ENCODE results near the gene SPDYC. TPM values are rescaled to one million over a fixed set of nuclear protein-coding genes. Genes with fewer than 3 reads are reported as not detected.

Gene SPDYC
- total RNA-seq, 1 experiment from 2014 or later, result not detected

GRCh38 chr11:65167656-65168055, 2.4 kb upstream of the SPDYC start:
- no peak for DNase-seq (ENCODE audit: low read depth)

DNA sequence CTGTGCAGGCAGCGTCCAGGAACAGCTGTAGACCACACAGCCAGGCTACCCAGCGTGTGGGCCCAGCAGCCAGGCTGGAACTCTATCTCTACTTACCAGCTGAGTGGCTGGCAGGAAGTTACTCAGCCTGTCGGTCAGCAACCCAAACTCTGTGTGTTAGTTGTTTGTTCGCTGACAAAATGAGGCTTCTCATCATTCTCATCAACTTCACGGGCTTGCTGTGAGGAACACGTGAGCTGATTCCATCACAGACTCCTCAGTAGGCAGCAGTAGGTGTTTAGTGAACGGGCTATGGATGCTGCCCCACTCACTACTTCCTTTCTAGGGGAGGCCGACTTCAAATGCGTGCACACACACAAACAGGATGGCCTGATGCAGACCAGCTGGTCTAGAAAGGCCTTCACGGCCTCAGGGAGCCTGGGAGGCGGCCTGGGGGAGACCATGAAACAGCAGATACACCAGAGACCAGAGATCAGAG, 830 bp upstream of the SPDYC start:
- no peak for DNase-seq (ENCODE audit: low read depth)

GRCh38 chr11:65172600-65172999, 2.6 kb downstream of the SPDYC start:
- DNase-seq (ENCODE audit: low read depth), result no peak

DNA sequence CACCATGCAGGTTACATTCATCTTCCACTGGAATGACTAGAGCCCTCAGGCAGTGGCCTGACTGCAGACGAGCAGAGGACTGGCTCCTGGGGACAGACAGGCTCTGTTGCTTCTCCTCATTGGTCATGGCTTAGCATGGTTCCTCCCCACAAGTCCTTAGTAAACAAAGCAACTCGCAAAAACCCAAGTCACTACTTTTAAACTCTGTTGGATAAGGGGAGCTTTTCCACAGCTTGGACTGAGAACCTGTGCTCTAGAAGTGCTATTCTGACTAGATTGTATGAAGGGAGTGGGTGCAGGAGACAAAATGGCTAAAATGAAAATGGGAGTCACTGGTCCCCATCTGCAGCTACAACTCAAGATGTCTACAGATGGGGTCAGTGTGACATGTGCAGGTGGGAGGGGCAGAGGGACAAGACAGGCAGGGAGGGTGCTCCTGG, 4.6 kb downstream of the SPDYC start:
- DNase-seq (ENCODE audit: low read depth), result peak; percentile 75

GRCh38 chr11:65180877-65181568, 11.0 kb downstream of the SPDYC start:
- DNase-seq (ENCODE audit: low read depth), result peak; percentile 57

GRCh38 chr11:65181569-65182257, 11.7 kb downstream of the SPDYC start, which contains the start of gene CAPN1:
TSS of gene CAPN1 (plus strand) at chr11:65181928. CDS start at chr11:65182702, 774 bp downstream.
- DNase-seq (ENCODE audit: low read depth), result peak; percentile 92

DNA sequence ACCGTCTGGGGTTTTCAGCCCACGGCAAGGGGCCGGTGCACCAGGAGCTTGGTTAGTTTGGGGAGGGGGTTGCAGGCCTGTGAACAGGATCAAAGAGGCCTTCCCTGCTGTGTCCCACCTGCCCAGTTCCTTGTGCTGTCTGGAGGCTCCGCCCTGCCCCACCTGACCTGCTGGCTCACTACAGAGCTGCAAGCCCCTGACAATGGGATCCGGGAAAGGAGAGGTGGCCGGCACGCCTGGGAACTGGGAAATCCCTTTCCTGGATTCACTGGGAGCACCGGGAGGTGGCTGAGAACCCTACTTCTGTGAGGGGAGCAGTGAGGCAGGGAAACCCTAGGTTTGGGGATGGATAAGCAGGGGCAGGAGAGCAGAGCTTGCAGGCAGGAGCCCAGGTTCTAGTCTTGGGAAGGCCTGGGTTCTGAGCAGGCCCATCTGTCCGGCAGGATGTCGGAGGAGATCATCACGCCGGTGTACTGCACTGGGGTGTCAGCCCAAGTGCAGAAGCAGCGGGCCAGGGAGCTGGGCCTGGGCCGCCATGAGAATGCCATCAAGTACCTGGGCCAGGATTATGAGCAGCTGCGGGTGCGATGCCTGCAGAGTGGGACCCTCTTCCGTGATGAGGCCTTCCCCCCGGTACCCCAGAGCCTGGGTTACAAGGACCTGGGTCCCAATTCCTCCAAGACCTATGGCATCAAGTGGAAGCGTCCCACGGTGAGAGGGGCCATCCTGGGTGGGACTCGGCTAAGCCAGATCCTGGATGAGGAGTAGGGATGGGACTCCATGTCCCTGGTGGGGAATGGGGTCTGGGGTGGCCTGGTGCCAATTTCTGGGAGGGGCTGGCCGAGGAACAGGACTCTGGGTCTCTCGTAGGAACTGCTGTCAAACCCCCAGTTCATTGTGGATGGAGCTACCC, 12.5 kb downstream of the SPDYC start:
- DNase-seq (ENCODE audit: low read depth), result peak; percentile 42

- no peak for DNase-seq (ENCODE audit: low read depth)
These were observed 13.3 kb downstream of the SPDYC start for GRCh38 chr11:65183201-65183891.

- DNase-seq (ENCODE audit: low read depth), result no peak
These were observed 14.1 kb downstream of the SPDYC start for GRCh38 chr11:65184146-65184545.

DNA sequence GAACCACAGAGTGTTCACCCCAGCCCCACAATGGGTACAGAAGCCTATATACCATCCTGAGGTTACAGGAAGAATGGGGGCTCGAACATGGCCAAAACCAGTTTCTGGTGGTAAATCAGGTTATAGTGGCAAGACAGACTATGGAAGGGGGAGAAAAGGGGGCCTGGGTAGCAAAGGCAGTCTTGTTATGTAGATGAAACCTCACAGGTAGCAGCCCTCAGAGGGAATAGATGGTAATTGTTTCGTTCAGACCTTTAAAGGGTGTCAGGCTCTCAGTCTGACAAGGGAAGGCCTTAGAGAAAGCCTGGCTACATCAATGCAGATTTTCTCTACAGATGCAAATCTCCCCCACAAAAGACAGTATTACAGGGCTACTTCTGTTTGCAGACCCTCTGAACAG, 15.1 kb downstream of the SPDYC start:
- DNase-seq (ENCODE audit: low read depth), result no peak

GRCh38 chr11:65185869-65186341, 15.9 kb downstream of the SPDYC start:
- DNase-seq (ENCODE audit: low read depth), result no peak

DNA sequence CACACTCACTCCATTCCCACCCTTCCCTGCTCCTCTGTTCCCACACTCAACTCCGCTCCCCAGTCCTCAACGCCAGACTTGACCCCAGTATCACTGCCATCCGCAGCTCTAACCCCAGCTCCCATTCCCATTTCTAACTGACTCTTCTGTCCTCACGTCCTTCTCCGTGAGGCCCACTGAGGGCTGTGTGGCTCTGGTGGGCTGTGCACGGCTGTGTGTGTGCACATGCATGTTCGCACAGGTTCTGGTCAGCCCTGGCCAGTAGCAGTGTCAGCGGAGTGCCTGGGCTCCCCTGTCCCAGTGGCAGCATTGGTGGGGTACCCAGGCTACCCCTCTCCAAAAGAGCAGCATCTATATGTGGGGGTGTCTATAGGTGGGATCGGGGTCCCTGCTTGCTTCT, 16.7 kb downstream of the SPDYC start:
- no peak for DNase-seq (ENCODE audit: low read depth)

GRCh38 chr11:65187146-65187675, 17.2 kb downstream of the SPDYC start:
- DNase-seq (ENCODE audit: low read depth), result no peak

GRCh38 chr11:65187971-65188461, 18.0 kb downstream of the SPDYC start:
- DNase-seq (ENCODE audit: low read depth), result no peak

GRCh38 chr11:65188486-65188885, 18.5 kb downstream of the SPDYC start:
- no peak for DNase-seq (ENCODE audit: low read depth)

- no peak for DNase-seq (ENCODE audit: low read depth)
These were observed 19.2 kb downstream of the SPDYC start for GRCh38 chr11:65189191-65189590.

- DNase-seq (ENCODE audit: low read depth), result no peak
These were observed 24.5 kb downstream of the SPDYC start for GRCh38 chr11:65194564-65194963.

GRCh38 chr11:65204143-65204542, 34.1 kb downstream of the SPDYC start:
- no peak for DNase-seq (ENCODE audit: low read depth)

DNA sequence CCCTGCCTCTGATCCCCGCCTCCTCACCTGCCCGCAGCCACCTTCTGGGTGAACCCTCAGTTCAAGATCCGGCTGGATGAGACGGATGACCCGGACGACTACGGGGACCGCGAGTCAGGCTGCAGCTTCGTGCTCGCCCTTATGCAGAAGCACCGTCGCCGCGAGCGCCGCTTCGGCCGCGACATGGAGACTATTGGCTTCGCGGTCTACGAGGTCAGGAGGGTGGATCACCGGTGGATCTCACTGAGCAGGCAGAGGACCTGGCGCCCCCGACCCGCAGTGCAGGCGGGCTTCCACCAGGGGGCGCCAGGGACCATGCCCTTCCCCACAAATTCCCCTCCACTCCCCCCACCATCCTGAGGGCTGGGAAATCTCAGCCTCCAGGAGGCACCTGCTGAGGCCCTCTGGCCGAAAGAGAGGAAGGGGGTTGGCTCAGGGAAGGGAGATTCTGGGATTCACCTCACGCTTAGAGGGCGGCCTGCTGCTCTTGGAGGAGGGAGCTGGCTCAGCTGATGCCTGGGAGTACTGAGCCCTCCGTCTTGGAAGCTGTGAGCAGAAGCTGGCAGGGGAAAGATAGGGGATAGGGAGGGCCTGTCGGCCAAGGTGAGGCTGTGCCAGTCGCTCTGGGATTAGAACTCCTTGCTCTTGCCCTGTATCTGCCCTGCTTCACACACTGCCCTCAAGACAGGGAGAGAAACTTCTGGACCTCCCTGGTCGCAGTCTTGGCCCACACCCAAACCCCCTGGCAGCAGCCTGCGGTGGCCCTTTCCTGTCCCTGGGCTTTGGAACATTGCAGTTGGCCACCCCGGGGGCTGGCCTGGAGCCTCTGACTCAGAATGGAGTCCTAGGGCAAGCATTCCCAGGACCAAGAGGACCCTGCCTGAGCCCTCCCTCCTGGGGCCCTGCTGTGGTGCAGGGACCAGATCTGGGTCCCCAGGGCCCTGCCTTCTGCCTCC, 34.9 kb downstream of the SPDYC start:
- peak; percentile 21 for DNase-seq (ENCODE audit: low read depth)

DNA sequence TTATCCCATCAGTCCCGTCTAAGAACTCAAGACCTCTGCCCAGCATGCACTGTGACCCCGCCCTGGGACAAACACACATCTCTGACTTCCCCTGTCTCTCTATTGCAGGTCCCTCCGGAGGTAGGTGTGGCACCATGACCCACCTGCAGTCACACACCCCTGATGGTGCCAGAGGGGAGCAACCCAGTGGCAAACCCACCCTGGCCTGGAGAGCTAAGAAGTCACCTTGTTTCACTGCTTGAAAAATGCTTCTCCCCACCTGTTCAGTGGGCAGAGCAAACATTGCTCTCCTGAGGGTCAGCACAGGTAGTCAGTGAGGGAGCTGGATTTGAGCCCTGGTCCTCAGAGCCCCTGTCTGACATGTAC, 35.6 kb downstream of the SPDYC start:
- DNase-seq (ENCODE audit: low read depth), result no peak

All from M059J (cell line).